NOMO-1 treated with DMSO at 0.1 percent for 48 hours (cell line): Measurements from ENCODE around the gene ANKS1A.
"Not testable (repeated sequence)": the region's sequence is repeated elsewhere in the genome, so short reads cannot be mapped to it uniquely, and the experiment has no call there.

Experiments used
- DNase-seq: peaks from one replicate; lab custom pipeline; 2025; ENCODE audit not compliant: unreplicated experiment; lab: John Stamatoyannopoulos, UW

Gene ANKS1A

DNA sequence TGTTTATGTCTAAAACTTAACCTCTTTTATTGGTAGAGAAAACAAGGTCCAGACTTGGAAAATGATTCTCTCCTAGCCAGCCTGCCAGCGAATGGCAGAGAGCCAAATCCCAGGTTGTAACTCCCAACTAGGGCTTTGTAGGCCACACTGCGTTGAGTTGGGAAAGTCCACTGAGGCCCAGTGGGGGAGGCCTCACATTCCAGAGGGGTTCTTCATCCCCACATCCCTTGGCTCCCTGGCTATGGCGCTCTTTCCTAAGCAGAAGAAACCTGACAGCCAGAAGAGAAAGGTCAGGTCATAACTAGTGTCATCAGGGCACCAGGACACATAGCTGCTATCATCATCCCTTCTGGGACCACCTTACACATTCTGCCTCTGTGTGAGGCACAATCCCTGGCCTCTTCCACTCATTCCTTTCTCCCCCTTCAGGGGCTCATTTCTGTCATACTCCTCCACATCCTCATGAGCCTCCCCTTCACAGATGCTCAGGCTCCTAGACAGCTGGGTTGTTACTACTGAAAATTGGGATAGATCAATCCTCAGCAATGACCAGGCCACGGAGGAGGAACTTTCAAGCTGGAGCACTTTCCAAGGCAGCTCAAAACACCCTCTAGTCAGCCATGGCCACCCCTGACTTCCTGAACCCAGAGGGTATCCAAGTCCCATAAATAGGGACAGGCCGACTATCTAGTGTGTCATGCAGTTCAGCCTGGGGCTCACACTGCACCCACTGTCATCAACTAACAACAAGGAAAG is 203.5 kb downstream of the ANKS1A start:
- no peak for DNase-seq

GRCh38 chr6:35093118-35093445 is 204.0 kb downstream of the ANKS1A start:
- DNase-seq, result no peak

- no peak for DNase-seq
These were observed 204.7 kb downstream of the ANKS1A start for GRCh38 chr6:35093783-35094182.

- no peak for DNase-seq
These were observed 205.1 kb downstream of the ANKS1A start for GRCh38 chr6:35094183-35094582.

DNA sequence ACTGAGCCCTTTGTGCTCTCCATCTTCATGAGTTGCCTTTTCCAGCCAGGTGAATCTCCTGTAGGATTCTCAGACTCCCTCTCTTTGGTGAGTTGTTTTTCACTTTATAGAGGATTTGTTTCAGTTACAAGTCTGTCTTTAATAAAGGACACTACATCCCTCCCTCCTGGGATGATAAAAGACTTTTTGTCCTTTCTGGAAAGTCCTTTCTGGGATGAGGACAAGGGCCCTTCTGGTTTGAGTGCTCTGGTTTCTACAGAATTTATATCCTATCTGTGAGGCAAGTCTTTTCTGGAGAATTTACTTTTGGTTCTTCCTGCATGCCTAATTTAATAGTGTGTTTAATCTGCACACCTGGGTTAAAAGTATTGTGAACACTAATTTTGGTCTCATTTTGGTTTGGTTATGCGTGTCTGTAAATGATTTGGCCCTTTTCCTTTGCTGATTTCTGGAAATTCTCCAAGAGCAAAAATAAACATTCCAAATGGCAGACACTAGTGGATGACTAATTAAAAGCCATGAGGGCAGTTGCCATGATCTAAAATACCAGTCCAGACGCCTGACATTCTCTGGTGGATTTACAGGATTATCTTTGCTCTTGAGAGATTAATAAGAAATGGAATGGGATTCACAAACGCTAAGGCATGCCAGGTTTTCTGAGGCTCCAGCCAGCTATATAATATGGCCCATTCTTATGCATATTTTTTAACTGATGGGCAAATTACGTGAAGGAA is 207.2 kb downstream of the ANKS1A start:
- no peak for DNase-seq

- no peak for DNase-seq
These were observed 210.1 kb downstream of the ANKS1A start for GRCh38 chr6:35099116-35099515.

- no peak for DNase-seq
These were observed 216.0 kb downstream of the ANKS1A start for GRCh38 chr6:35105078-35105477.

DNA sequence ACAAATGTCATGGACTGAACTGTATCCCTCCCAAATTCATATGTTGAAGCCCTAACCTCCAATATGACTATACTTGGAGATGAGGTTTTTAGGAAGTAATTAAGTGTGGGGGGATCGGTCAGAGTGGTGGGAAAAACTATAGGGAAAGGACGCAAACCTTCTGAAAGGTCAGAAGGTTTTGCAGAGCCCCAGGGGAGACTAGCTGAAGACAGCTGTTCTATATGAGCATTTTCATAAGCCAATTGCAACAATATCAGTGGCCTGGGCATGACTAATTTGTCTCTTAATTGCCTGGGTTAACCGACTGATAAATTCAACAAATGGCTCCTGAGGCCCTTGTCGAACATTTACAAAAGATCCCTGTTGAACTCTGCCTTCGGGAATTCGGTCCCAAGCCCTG is 217.0 kb downstream of the ANKS1A start:
- DNase-seq, result not testable (repeated sequence)

GRCh38 chr6:35107208-35107607 is 218.2 kb downstream of the ANKS1A start:
- not testable (repeated sequence) for DNase-seq

GRCh38 chr6:35107761-35108160 is 218.7 kb downstream of the ANKS1A start:
- DNase-seq, result not testable (repeated sequence)

GRCh38 chr6:35108309-35108885 is 219.3 kb downstream of the ANKS1A start:
- no peak for DNase-seq

DNA sequence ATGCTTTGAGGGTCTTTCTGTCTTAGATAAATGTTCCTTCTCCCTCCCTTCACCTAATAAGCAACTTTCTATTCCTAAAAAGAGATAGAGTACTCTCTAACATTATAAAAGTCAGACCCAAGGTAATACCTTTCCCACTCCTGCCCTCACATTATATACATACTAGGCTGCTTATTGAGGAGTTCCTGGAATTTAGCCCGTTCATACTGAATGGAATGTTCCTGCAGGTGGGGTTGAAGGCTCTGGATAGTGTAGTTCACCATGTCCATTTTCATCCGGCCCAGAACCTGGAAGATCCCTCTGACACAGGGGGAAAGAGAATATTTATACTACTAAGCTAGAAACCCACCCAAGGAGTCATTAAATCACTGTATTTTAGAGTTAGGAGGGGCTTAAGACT is 231.7 kb downstream of the ANKS1A start:
- DNase-seq, result no peak

DNA sequence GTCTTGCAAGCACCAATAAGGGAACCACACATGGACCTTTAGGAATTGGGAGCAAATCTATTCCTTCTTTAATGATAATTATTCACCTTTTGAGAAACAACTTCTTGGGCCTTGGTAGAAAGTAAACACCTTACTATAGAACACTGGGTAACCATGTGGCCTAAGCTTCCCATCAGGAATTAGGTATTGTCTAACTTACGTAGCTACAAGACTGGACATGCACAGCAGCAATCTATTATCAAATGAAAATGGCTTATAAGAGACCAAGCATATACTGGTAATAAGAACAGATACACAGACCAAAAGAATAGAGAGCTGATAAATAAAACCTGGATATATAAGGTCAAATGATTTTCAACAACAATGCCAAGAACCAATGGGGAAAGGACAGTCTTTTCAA is 235.3 kb downstream of the ANKS1A start:
- DNase-seq, result no peak

- no peak for DNase-seq
These were observed 239.0 kb downstream of the ANKS1A start for GRCh38 chr6:35128042-35128441.

DNA sequence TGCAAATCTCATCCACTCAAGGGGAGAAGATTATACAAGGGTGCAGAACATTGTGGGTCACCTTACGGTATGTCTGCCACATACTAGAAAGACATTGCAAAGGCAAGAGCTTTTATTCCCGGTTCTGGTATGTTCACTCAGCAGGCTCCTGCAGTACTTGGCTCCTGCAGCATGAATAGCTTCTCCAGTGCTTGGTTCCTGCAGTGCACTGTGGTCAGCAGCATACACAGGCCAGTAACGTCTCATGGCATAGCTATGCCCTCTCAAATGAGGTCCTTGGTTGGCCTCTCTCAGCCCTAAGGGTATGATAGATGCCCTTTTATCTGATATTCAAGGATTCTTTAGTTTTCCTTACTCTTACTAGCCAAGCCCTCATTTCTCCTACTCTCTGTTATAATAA is 239.4 kb downstream of the ANKS1A start:
- no peak for DNase-seq

- peak; percentile 14 for DNase-seq
These were observed 247.1 kb downstream of the ANKS1A start for GRCh38 chr6:35136185-35136584.

GRCh38 chr6:35138191-35138590 is 249.1 kb downstream of the ANKS1A start:
- not testable (repeated sequence) for DNase-seq

GRCh38 chr6:35139470-35139869 is 250.4 kb downstream of the ANKS1A start:
- no peak for DNase-seq

DNA sequence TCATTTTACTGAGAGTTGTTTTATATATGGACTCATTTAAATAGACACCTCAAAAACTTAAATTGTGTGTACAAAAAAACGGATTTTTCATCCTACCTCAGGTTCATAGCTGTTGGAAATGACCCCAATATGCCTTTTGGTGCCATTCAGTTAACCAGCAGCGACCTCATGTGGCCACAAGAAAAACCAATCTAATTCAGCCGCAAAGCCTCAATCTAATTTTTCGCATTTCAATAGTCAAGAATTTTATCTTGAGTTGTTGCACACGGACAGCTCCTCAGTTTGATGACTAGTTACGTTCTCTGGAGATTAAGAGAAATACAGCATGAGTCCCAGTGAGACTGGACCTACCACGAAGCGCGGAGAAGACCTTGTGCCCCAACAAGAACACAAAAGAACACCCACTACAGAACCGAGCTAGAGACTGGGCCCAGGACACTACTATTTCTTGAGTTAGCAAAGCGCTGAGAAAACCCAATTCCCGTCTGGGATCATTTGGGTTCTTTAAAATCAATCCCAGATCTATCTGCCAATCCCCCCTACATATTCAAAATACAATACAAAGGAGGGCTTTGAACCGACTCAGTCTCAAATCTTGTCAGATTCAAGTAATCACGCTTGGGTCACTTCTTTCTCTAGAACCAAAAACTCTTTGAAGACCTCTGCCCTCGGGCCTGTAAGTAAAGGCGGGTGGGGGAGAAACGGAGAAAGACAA is 251.0 kb downstream of the ANKS1A start:
- peak; percentile 48 for DNase-seq

- no peak for DNase-seq
These were observed 251.6 kb downstream of the ANKS1A start for GRCh38 chr6:35140639-35141006.
